Naive thymus-derived CD4-positive, alpha-beta T cell (primary cell): Measurements from ENCODE around the gene EPN3. TPM values are rescaled to one million over a fixed set of nuclear protein-coding genes. Genes with fewer than 3 reads are reported as not detected.

Source experiments
- ATAC-seq: fragments of 150-1000 bp; cut with Tn5 transposase; 2 replicates; pipeline ENCODE4 v1.10.0; 2021; ENCODE audit warnings: mild to moderate bottlenecking, moderate library complexity
- CTCF ChIA-PET: fragments of 350-600 bp; sonication (Branson Sonifier 250); formaldehyde crosslinking; loops from one replicate; lab custom pipeline; 2021; ENCODE audit warnings: antibody characterized with exemption; lab: Charles Lee
- POLR2A ChIA-PET: fragments of 350-600 bp; sonication (Branson Sonifier 250); formaldehyde crosslinking; loops from one replicate; lab custom pipeline; 2021; ENCODE audit warnings: antibody characterized with exemption, inconsistent platforms; lab: Charles Lee
- DNase-seq, 9 donors: peaks; one replicate each; pipeline versions ENCODE4 v3.0.0 to v3.0.0-alpha.2; 2020 to 2022; ENCODE audit warnings: mixed read lengths in 1 of 9
- H3K27ac ChIP-seq: one replicate; pipeline ENCODE4 v1.7.0; 2013; ENCODE audit warnings: mild to moderate bottlenecking, low read depth, low read length, moderate library complexity
- H3K27me3 ChIP-seq, 2 donors: one replicate each; pipeline ENCODE4 v1.7.0; 2013; ENCODE audit warnings: low read length in 2 of 2, mild to moderate bottlenecking in 2 of 2, moderate library complexity in 2 of 2; ENCODE audit not compliant: control insufficient read depth in 2 of 2, insufficient read depth in 2 of 2
- H3K36me3 ChIP-seq, 3 experiments: 1 replicate in 2 of 3; 2 replicates in 1 of 3; pipeline ENCODE4 v1.7.0; 2013; ENCODE audit warnings: low read length in 3 of 3, mild to moderate bottlenecking in 3 of 3, moderate library complexity in 1 of 3; ENCODE audit not compliant: insufficient read depth in 3 of 3, control insufficient read depth in 2 of 3
- H3K4me1 ChIP-seq, 2 donors: one replicate each; pipeline ENCODE4 v1.7.0; 2013; ENCODE audit warnings: low read length in 2 of 2, mild to moderate bottlenecking in 2 of 2, moderate library complexity in 1 of 2; ENCODE audit not compliant: control insufficient read depth in 2 of 2, insufficient read depth in 2 of 2
- H3K4me3 ChIP-seq: 2 replicates; pipeline ENCODE4 v1.7.0; 2013; ENCODE audit warnings: mild to moderate bottlenecking, low read length
- H3K9me3 ChIP-seq, 3 experiments: 1 replicate in 2 of 3; 2 replicates in 1 of 3; pipeline ENCODE4 v1.7.0; 2013; ENCODE audit warnings: low read length in 3 of 3; ENCODE audit not compliant: control insufficient read depth in 2 of 3
- H3K27ac Mint-ChIP-seq, 9 donors: one replicate each; pipeline ENCODE4 v1.8.0; 2020 to 2022; ENCODE audit warnings: mixed read lengths in 9 of 9, mild to moderate bottlenecking in 8 of 9, moderate library complexity in 5 of 9, inconsistent platforms in 2 of 9
- H3K27me3 Mint-ChIP-seq, 5 donors: one replicate each; pipeline ENCODE4 v1.8.0; 2021 to 2022; ENCODE audit warnings: mixed read lengths in 5 of 5, mild to moderate bottlenecking in 1 of 5
- H3K36me3 Mint-ChIP-seq, 5 donors: one replicate each; pipeline ENCODE4 v1.8.0; 2020 to 2022; ENCODE audit warnings: mixed read lengths in 5 of 5, mild to moderate bottlenecking in 3 of 5, inconsistent platforms in 1 of 5
- H3K4me1 Mint-ChIP-seq, 7 donors: one replicate each; pipeline ENCODE4 v1.8.0; 2020 to 2022; ENCODE audit warnings: mixed read lengths in 7 of 7, mild to moderate bottlenecking in 3 of 7, inconsistent platforms in 1 of 7
- H3K4me3 Mint-ChIP-seq, 10 donors: one replicate each; pipeline ENCODE4 v1.8.0; 2020 to 2022; ENCODE audit warnings: mild to moderate bottlenecking in 10 of 10, mixed read lengths in 10 of 10, moderate library complexity in 6 of 10, inconsistent platforms in 2 of 10
- H3K9me3 Mint-ChIP-seq, 11 donors: one replicate each; pipeline ENCODE4 v1.8.0; 2020 to 2022; ENCODE audit warnings: mixed read lengths in 11 of 11, mild to moderate bottlenecking in 4 of 11, inconsistent platforms in 1 of 11, moderate library complexity in 1 of 11
- intact Hi-C, 2 donors: fragments of 100-400 bp; cut with micrococcal nuclease; formaldehyde crosslinking; loops; one replicate each; pipeline ENCODE4 v1.15.1; 2023
- polyA plus RNA-seq, 2 donors: library from polyadenylated mRNA; unstranded; fragments of 300-500 nt; fragmentation: Illumina TruSeq; gene quantifications; one replicate each; pipeline ENCODE4 v1.2.3, GENCODE V29; 2021
- total RNA-seq, 6 experiments: library from RNA in 5 of 6; stranded (reverse) in 5 of 6; gene quantifications; 1 replicate in 5 of 6; 2 replicates in 1 of 6; pipeline ENCODE4 v1.2.3 and lab custom pipeline; 2021 to 2026

The EPN3 gene
- total and polyA plus RNA-seq, 7 experiments from 2014 or later, result not detected

DNA sequence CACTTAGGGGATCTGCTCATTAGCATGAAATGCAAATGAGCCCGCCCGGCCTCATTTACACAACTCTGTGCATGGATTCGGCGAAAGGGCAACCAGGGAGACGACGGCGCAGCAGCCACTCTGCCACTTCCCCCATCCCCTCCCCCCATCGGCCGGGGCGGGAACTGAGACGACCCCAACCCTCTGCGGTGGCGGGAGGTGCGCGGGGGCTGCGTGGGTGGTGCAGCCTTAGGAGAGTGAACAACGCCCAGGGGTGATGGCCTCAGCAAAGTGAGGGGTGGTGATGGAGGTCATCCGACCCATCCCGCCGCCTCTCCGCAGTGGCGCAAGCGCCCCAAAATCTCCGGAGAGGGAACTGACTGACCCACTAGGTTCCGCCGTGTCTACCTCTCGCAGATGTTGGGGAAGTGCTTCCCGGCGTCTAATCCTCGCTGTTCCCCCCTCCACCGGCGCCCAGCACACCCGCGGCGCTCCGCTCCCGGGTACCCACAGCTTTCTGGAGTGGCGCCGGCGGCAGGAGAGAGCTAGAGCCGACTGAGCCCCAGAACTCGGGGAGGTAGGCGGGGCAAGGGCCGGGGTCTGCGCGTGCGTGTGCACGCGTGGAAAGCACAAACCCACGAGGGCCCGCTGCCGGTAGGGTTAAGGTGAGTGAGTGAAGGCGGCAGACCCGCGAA, 26.5 kb downstream of the EPN3 start:
- Mint-ChIP-seq H3K9me3 (no peaks in the 10 kb centered on the region), H3K27ac (no peak overlapping the region), H3K36me3 (no peaks in the 10 kb centered on the region), H3K4me1 (peaks cover 12 to 36% (median 17%) of the 10 kb centered on the region in 7 donors), H3K27me3 (peaks cover 29 to 60% (median 35%) of the 10 kb centered on the region in 5 donors), H3K4me3 (peak overlapping the region; percentile 50 to 87 (median 79))
- no peak for ATAC-seq
- H3K4me3 ChIP-seq, result peak overlapping the region; percentile 73
- peaks cover 20 to 23% of the 10 kb centered on the region in 2 donors for H3K4me1 ChIP-seq
- CTCF ChIA-PET, result no interaction called here
- POLR2A ChIA-PET, result interaction anchor here (1.0 to 2.0 kb wide), 3 partner anchors 9 to 18 kb away, joined by 3 to 9 read pairs (median 3); no protein-coding TSS in a partner anchor
- no peaks in the 10 kb centered on the region for H3K9me3 ChIP-seq
- no peak overlapping the region for H3K27ac ChIP-seq
- peaks cover 16 to 27% of the 10 kb centered on the region in 2 donors for H3K27me3 ChIP-seq
- no peaks in the 10 kb centered on the region for H3K36me3 ChIP-seq
- intact Hi-C loops, result no loop called here
- peak in 3 of 9 donors; percentile 17 to 22 (median 20) for DNase-seq

DNA sequence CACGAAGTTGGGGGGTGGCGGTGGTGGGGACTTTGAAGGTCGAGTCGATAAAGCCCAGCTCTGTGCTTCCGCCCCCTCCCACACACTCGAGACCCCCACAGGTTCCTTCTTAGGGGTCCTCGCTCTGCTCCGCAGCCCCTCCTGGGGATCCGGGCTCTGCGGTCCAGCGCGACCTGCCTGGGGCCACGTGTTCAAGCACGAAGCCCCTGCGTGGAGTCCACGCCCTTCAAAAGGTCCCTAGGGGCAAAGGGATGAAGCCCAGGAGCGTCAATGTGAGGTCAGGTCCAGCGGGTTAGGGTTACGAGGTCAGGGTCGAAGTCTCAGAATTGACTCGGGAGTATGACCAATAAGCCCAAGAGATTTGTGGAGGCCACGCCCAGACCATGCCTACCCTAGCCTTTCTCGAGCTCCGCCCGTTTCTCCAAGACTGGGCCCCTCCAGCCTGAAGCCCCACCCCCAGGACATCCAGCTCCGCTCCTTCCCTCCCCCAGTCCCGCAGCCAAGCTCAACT, 27.2 kb downstream of the EPN3 start:
- peak in 3 of 9 donors; percentile 23 to 44 (median 27) for DNase-seq
- peaks cover 12 to 37% (median 17%) of the 10 kb centered on the region in 7 donors for H3K4me1 Mint-ChIP-seq
- intact Hi-C loops, result loop anchor here (1.0 to 5.0 kb wide), 4 partner anchors 12 to 148 kb away; partner anchors contain the start of genes ANKRD40 (in 2 of the 2), RSAD1 (in 2 of the 2) and SPATA20 (in 2 of the 2)
- CTCF ChIA-PET, result interaction anchor here (0.6 to 0.7 kb wide), 2 partner anchors 114 to 356 kb away, joined by 3 read pairs; no protein-coding TSS in a partner anchor
- Histone ChIP-seq H3K9me3 (no peaks in the 10 kb centered on the region), H3K4me1 (peaks cover 20 to 23% of the 10 kb centered on the region in 2 donors), H3K36me3 (no peaks in the 10 kb centered on the region), H3K4me3 (peak overlapping the region; percentile 73), H3K27ac (no peak overlapping the region), H3K27me3 (peaks cover 19 to 27% of the 10 kb centered on the region in 2 donors)
- no peaks in the 10 kb centered on the region for H3K36me3 Mint-ChIP-seq
- ATAC-seq, result peak; percentile 32
- no peaks in the 10 kb centered on the region for H3K9me3 Mint-ChIP-seq
- H3K27ac Mint-ChIP-seq, result no peak overlapping the region
- POLR2A ChIA-PET, result interaction anchor here (1.0 to 2.0 kb wide), 3 partner anchors 10 to 18 kb away, joined by 3 to 9 read pairs (median 3); no protein-coding TSS in a partner anchor
- peaks cover 33 to 66% (median 40%) of the 10 kb centered on the region in 5 donors for H3K27me3 Mint-ChIP-seq
- peak overlapping the region; percentile 68 to 87 (median 80) for H3K4me3 Mint-ChIP-seq

DNA sequence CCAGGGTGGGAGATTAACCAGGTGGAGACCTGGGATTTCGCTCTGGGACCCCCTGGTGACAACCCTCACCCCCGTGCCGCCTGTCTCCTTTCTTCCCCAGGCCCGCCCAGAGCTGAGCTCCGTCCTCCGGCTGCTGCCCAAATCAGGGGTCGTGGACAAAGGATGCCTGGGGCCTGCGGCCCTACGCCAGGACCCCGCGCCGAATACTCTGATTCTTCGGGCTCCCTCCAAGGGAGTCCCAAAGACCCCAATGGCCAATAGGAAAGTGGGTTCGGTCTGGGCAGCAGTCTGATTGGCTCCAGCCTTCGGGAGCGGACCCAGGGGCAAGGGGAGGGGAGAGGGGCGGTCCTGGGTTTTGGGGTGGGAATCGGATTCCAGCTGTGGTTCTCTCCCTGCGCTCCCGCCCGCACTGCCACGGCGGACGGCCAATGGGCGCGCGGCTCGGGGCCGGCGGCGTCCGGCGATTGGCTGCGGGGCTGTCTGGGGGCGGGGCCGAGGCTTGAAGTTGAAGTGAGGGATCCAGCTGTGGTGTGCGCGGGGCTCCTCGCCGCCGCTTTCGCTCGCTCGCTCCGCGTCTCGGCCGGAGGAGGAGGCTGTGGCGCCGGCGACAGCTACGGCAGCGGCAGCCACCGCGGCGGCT, 27.8 kb downstream of the EPN3 start, which contains the start of gene CACNA1G:
Gene CACNA1G, plus strand, starts transcription at position 531 of the 640 bp plus-strand sequence. CDS start 745 bp downstream, outside the sequence.
- peak within 1 kb of the TSS; percentile 73 for H3K4me3 ChIP-seq
- no peaks in the 10 kb centered on the region for H3K36me3 Mint-ChIP-seq
- H3K27ac ChIP-seq, result no peak within 1 kb of the TSS
- H3K9me3 Mint-ChIP-seq, result no peaks in the 10 kb centered on the region
- no peaks in the 10 kb centered on the region for H3K36me3 ChIP-seq
- no peaks in the 10 kb centered on the region for H3K9me3 ChIP-seq
- ATAC-seq (peak; percentile 94), DNase-seq (peak; percentile 72 to 93 (median 81))
- H3K4me1 Mint-ChIP-seq, result peaks cover 12 to 37% (median 21%) of the 10 kb centered on the region in 7 donors
- intact Hi-C loops, result loop anchor here (1.0 to 5.0 kb wide), 4 partner anchors 13 to 147 kb away; partner anchors contain the start of genes ANKRD40 (in 2 of the 2), RSAD1 (in 2 of the 2) and SPATA20 (in 2 of the 2)
- CTCF ChIA-PET, result interaction anchor here (0.6 to 0.7 kb wide), 2 partner anchors 115 to 356 kb away, joined by 3 read pairs; no protein-coding TSS in a partner anchor
- peaks cover 38 to 71% (median 46%) of the 10 kb centered on the region in 5 donors for H3K27me3 Mint-ChIP-seq
- H3K27ac Mint-ChIP-seq, result peak within 1 kb of the TSS in 3 of 9 donors; percentile 13 to 28 (median 25)
- POLR2A ChIA-PET, result interaction anchor here (0.7 to 2.0 kb wide), 4 partner anchors 10 to 19 kb away, joined by 3 to 9 read pairs (median 3); no protein-coding TSS in a partner anchor
- peak within 1 kb of the TSS; percentile 68 to 87 (median 80) for H3K4me3 Mint-ChIP-seq
- peaks cover 20 to 23% of the 10 kb centered on the region in 2 donors for H3K4me1 ChIP-seq
- H3K27me3 ChIP-seq, result peaks cover 19 to 27% of the 10 kb centered on the region in 2 donors

DNA sequence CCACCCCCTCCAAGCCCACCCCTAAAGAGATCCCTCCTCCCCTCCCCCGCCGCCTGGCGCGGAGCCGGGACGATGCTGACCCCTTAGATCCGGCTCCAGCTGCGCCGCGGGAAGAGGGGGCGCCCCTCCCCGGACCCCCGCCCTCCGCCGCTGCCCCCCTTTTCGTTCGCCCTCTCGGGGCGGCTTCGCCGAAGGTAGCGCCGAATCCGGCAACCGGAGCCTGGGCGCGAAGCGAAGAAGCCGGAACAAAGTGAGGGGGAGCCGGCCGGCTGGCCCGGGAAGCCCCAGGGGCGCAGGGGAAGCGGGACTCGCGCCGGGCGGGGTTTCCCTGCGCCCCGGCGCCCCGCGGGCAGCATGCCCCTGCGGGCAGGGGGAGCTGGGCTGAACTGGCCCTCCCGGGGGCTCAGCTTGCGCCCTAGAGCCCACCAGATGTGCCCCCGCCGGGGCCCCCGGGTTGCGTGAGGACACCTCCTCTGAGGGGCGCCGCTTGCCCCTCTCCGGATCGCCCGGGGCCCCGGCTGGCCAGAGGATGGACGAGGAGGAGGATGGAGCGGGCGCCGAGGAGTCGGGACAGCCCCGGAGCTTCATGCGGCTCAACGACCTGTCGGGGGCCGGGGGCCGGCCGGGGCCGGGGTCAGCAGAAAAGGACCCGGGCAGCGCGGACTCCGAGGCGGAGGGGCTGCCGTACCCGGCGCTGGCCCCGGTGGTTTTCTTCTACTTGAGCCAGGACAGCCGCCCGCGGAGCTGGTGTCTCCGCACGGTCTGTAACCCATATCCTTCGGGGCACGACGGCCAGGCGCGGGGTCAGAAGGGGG, 28.6 kb downstream of the EPN3 start:
- Histone ChIP-seq H3K36me3 (no peaks in the 10 kb centered on the region), H3K27me3 (peaks cover 19 to 27% of the 10 kb centered on the region in 2 donors), H3K4me3 (peak overlapping the region; percentile 73), H3K4me1 (peaks cover 20 to 23% of the 10 kb centered on the region in 2 donors), H3K27ac (no peak overlapping the region), H3K9me3 (no peaks in the 10 kb centered on the region)
- ChIA-PET CTCF (no interaction called here), POLR2A (interaction anchor here (0.7 to 2.0 kb wide), 2 partner anchors 14 to 20 kb away, joined by 3 to 9 read pairs; no protein-coding TSS in a partner anchor)
- Mint-ChIP-seq H3K4me3 (peak overlapping the region in 7 of 10 donors; percentile 13 to 87 (median 63)), H3K36me3 (no peaks in the 10 kb centered on the region), H3K9me3 (no peaks in the 10 kb centered on the region), H3K27ac (no peak overlapping the region), H3K4me1 (peaks cover 15 to 41% (median 24%) of the 10 kb centered on the region in 7 donors), H3K27me3 (peaks cover 45 to 79% (median 54%) of the 10 kb centered on the region in 5 donors)
- ATAC-seq (peak; percentile 8), DNase-seq (peak in 4 of 9 donors; percentile 19 to 33 (median 29))
- intact Hi-C loops, result loop anchor here (1.0 to 5.0 kb wide), 4 partner anchors 14 to 146 kb away; partner anchors contain the start of genes ANKRD40 (in 2 of the 2), RSAD1 (in 2 of the 2) and SPATA20 (in 2 of the 2)

DNA sequence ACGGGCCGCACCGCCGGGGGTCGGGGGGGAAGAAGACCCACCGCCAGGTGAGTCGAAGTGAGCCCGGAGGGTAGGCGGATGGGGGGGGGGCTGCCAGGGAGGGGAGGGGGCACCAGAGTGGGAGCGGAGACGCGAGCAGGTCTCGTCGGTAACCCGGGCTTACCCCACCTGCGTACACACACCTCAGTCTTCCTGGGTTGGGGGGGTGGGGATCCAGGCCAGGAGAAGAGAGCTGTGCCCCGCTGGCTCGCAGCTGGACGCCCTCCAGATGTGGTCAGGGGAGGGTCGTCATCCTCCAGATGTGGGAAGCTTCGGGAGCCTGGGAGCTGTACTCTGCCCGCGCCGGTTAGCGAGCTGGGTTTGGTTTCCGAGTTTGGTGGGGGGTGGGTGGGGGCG, 29.2 kb downstream of the EPN3 start:
- Mint-ChIP-seq H3K27me3 (peaks cover 51 to 79% (median 60%) of the 10 kb centered on the region in 5 donors), H3K9me3 (no peaks in the 10 kb centered on the region), H3K27ac (no peak overlapping the region), H3K4me1 (peaks cover 15 to 41% (median 24%) of the 10 kb centered on the region in 7 donors), H3K36me3 (no peaks in the 10 kb centered on the region), H3K4me3 (peak overlapping the region in 7 of 10 donors; percentile 60 to 87 (median 67))
- Histone ChIP-seq H3K36me3 (no peaks in the 10 kb centered on the region), H3K9me3 (no peaks in the 10 kb centered on the region), H3K4me1 (peaks cover 20 to 23% of the 10 kb centered on the region in 2 donors), H3K27ac (no peak overlapping the region), H3K27me3 (peaks cover 19 to 27% of the 10 kb centered on the region in 2 donors), H3K4me3 (no peak overlapping the region)
- ChIA-PET POLR2A (no interaction called here), CTCF (interaction anchor here (0.6 kb wide), 2 partner anchors 392 to 1384 kb away, joined by 3 read pairs; no protein-coding TSS in a partner anchor)
- intact Hi-C loops, result loop anchor here (5.0 kb wide), 2 partner anchors 84 to 146 kb away; partner anchors contain the start of genes ANKRD40 (in 2 of the 2) and RSAD1 (in 2 of the 2)
- ATAC-seq (no peak), DNase-seq (peak in 3 of 9 donors; percentile 22 to 26 (median 24))
